HCT116 (cell line): ENCODE results near the gene SERINC3. TPM values are rescaled to one million over a fixed set of nuclear protein-coding genes. Genes with fewer than 3 reads are reported as not detected.
"Not testable (repeated sequence)": the region's sequence is repeated elsewhere in the genome, so short reads cannot be mapped to it uniquely, and the experiment has no call there.

ENCODE experiments used
- ATAC-seq: fragments of 200-7000 bp; cut with Tn5 transposase; 2 replicates; pipeline ENCODE4 v1.9.1; 2020; ENCODE audit warnings: mild to moderate bottlenecking, moderate library complexity
- BruUV-seq: library from RNA; stranded (reverse); fragments of 400-500 nt; replicated peaks from 2 replicates; lab custom pipeline; 2021; lab: Mats Ljungman, UMichigan
- CTCF ChIA-PET: fragments of 300-600 bp; sonication (Branson Sonifier 250); formaldehyde crosslinking; loops from one replicate; lab custom pipeline; 2021; ENCODE audit warnings: antibody characterized with exemption; lab: Charles Lee
- POLR2A ChIA-PET: fragments of 300-600, 350-600 bp; sonication (Branson Sonifier 250); formaldehyde crosslinking; loops from one replicate; lab custom pipeline; 2021; ENCODE audit warnings: antibody characterized with exemption; lab: Charles Lee
- RAD21 ChIA-PET, 2 experiments: fragments of 300-600 bp; sonication (Branson Sonifier 250); formaldehyde crosslinking; loops; one replicate each; lab custom pipeline; 2023; ENCODE audit warnings: low total read pairs in 2 of 2; ENCODE audit not compliant: uncharacterized antibody in 2 of 2, unreplicated experiment in 2 of 2, low non-redundant PET in 1 of 2; lab: Charles Lee
- DNase-seq: peaks from one replicate; pipeline ENCODE4 v3.0.0-alpha.2; 2010; ENCODE audit warnings: low read depth, low spot score
- H2AFZ ChIP-seq: fragments of 200-600 bp; shearing (Covaris generic), sonication (generic); 2 replicates; pipeline ENCODE4 v1.6.1; 2017; ENCODE audit warnings: low read depth, mixed run types, mixed read lengths, antibody characterized with exemption, low read length; ENCODE audit not compliant: poor library complexity, severe bottlenecking
- H3K27ac ChIP-seq: 2 replicates; pipeline ENCODE4 v1.5.1; 2012; ENCODE audit warnings: low read depth, low read length
- H3K27me3 ChIP-seq: fragments of 200-600 bp; sonication (generic); 2 replicates; pipeline ENCODE4 v1.6.1; 2016; ENCODE audit warnings: mixed run types, low read length, mixed read lengths; ENCODE audit not compliant: insufficient read depth
- H3K36me3 ChIP-seq, 2 experiments: fragments of 200-500 bp in 1 of 2; fragments of 200-600 bp in 1 of 2; sonication (Bioruptor generic) in 1 of 2; sonication (generic) in 1 of 2; 2 replicates each; pipeline versions ENCODE4 v1.5.1 to v1.6.1; 2014 to 2016; ENCODE audit warnings: low read length in 2 of 2, inconsistent platforms in 1 of 2, mixed read lengths in 1 of 2, mixed run types in 1 of 2; ENCODE audit not compliant: insufficient read depth in 2 of 2, control insufficient read depth in 1 of 2
- H3K4me1 ChIP-seq, 2 experiments: fragments of 200-600 bp in 1 of 2; sonication (generic) in 1 of 2; 2 replicates each; pipeline versions ENCODE4 v1.5.1 to v1.6.1; 2012 to 2017; ENCODE audit warnings: low read length in 2 of 2, inconsistent platforms in 1 of 2, mild to moderate bottlenecking in 1 of 2, mixed read lengths in 1 of 2, mixed run types in 1 of 2, moderate library complexity in 1 of 2; ENCODE audit not compliant: insufficient read depth in 2 of 2, control insufficient read depth in 1 of 2
- H3K4me2 ChIP-seq: fragments of 200-600 bp; sonication (generic); 2 replicates; pipeline ENCODE4 v1.6.1; 2017; ENCODE audit warnings: mixed run types, low read length, mixed read lengths
- H3K4me3 ChIP-seq, 2 experiments: fragments of 200-600 bp in 1 of 2; sonication (generic) in 1 of 2; replicated peaks in 1 of 2; 2 replicates each; pipeline ENCODE4 v1.5.1; 2011 to 2016; ENCODE audit warnings: low read length in 2 of 2, control low read depth in 1 of 2, low read depth in 1 of 2, mild to moderate bottlenecking in 1 of 2, mixed read lengths in 1 of 2, mixed run types in 1 of 2
- H3K79me2 ChIP-seq: fragments of 200-600 bp; sonication (generic); 2 replicates; pipeline ENCODE4 v1.6.1; 2017; ENCODE audit warnings: mild to moderate bottlenecking, mixed run types, low read length, moderate library complexity, mixed read lengths; ENCODE audit not compliant: insufficient read depth
- H3K9ac ChIP-seq: fragments of 200-600 bp; sonication (generic); 2 replicates; pipeline ENCODE4 v1.6.1; 2016; ENCODE audit warnings: low read length, mixed read lengths
- H3K9me2 ChIP-seq: fragments of 200-600 bp; sonication (generic), shearing (Covaris generic); 2 replicates; pipeline ENCODE4 v1.6.1; 2017; ENCODE audit warnings: mixed run types, mild to moderate bottlenecking, moderate library complexity; ENCODE audit not compliant: insufficient read depth
- H3K9me3 ChIP-seq, 2 experiments: fragments of 200-500 bp in 1 of 2; fragments of 200-600 bp in 1 of 2; sonication (Bioruptor generic) in 1 of 2; sonication (generic) in 1 of 2; 2 replicates each; pipeline ENCODE4 v1.6.1; 2014 to 2017; ENCODE audit warnings: low read length in 2 of 2, mixed read lengths in 2 of 2, inconsistent platforms in 1 of 2, low read depth in 1 of 2, mild to moderate bottlenecking in 1 of 2, mixed run types in 1 of 2, moderate library complexity in 1 of 2; ENCODE audit not compliant: control insufficient read depth in 1 of 2, insufficient read depth in 1 of 2
- H4K20me1 ChIP-seq: fragments of 200-600 bp; sonication (generic), shearing (Covaris generic); 2 replicates; pipeline ENCODE4 v1.6.1; 2017; ENCODE audit warnings: mixed run types, mild to moderate bottlenecking, moderate library complexity; ENCODE audit not compliant: insufficient read depth
- ATF3 ChIP-seq: IDR thresholded peaks from 2 replicates; pipeline ENCODE4 v1.6.1; 2012
- CEBPB ChIP-seq: IDR thresholded peaks from 2 replicates; pipeline ENCODE4 v1.6.1; 2012; ENCODE audit warnings: low read depth
- ELF1 ChIP-seq: IDR thresholded peaks from 2 replicates; pipeline ENCODE4 v1.6.1; 2012; ENCODE audit warnings: low read depth, borderline replicate concordance
- MAX ChIP-seq: IDR thresholded peaks from 2 replicates; pipeline ENCODE4 v1.6.1; 2012
- REST ChIP-seq: IDR thresholded peaks from 2 replicates; pipeline ENCODE4 v1.6.1; 2012; ENCODE audit warnings: low read depth
- YY1 ChIP-seq: IDR thresholded peaks from 2 replicates; pipeline ENCODE4 v1.6.1; 2011; ENCODE audit warnings: low read length, low read depth, moderate library complexity, mild to moderate bottlenecking; ENCODE audit not compliant: insufficient replicate concordance; ENCODE audit errors: extremely low read depth
- intact Hi-C: fragments of 100-400 bp; cut with micrococcal nuclease; formaldehyde crosslinking; loops from 2 replicates; pipeline ENCODE4 v1.10.0; 2022
- total RNA-seq: library from RNA; stranded (reverse); gene quantifications from one replicate; pipeline ENCODE4 v1.2.1, GENCODE V29; 2021; ENCODE audit not compliant: unreplicated experiment

Gene SERINC3
- total RNA-seq, 1 experiment from 2014 or later: 56.8 TPM

- TF ChIP-seq CEBPB: no peak
- no peak; the same call in 1 of the 2 replicates for TF ChIP-seq ELF1
- TF ChIP-seq MAX: no peak
- TF ChIP-seq REST: no peak
- TF ChIP-seq YY1: no peak
- no peak for TF ChIP-seq ATF3
These were observed 46.5 kb downstream of the SERINC3 start (continued) for GRCh38 chr20:44475372-44475693.

- peaks cover 13% of the 10 kb centered on the region; the same call in 1 of the 2 replicates for H3K79me2 ChIP-seq
These were observed 49.6 kb downstream of the SERINC3 start for GRCh38 chr20:44472283-44472682.

More at GRCh38 chr20:44472283-44472682, 49.6 kb downstream of the SERINC3 start:
- BruUV-seq, H3K4me3 ChIP-seq, DNase-seq, H3K9me3 ChIP-seq, H2AFZ ChIP-seq, H4K20me1 ChIP-seq, ATAC-seq, H3K36me3 ChIP-seq, H3K9me2 ChIP-seq, intact Hi-C loops, POLR2A ChIA-PET, H3K9ac ChIP-seq, H3K27ac ChIP-seq, H3K27me3 ChIP-seq, H3K4me2 ChIP-seq: not testable (repeated sequence)
- H3K4me1 ChIP-seq: peaks cover 3 to 19% of the 10 kb centered on the region in 2 experiments; a peak in 2 of 4 replicates
- ChIA-PET CTCF (interaction anchor here (2.7 kb wide), 1 partner anchor 255 kb away, joined by 22 read pairs; no protein-coding TSS in a partner anchor), RAD21 (interaction anchor here in 1 of 2 experiments (1.4 kb wide), 1 partner anchor 255 kb away, joined by 3 read pairs; no protein-coding TSS in a partner anchor)
